RWPE1 (cell line): ENCODE results near the gene DAPK3.

Experiments used
- CTCF ChIA-PET: fragments of 350-600 bp; sonication (Branson Sonifier 250); formaldehyde crosslinking; extraction: SDS; loops from one replicate; lab custom pipeline; 2021; lab: Yijun Ruan, JAX
- POLR2A ChIA-PET: fragments of 400-600 bp; formaldehyde crosslinking; extraction: SDS; loops from one replicate; lab custom pipeline; 2020; ENCODE audit warnings: antibody characterized with exemption; ENCODE audit not compliant: low non-redundant PET; lab: Yijun Ruan, JAX
- DNase-seq: peaks from one replicate; pipeline ENCODE4 v3.0.0; 2012; ENCODE audit warnings: low spot score
- H3K27ac ChIP-seq: fragments of 450-650 bp; 2 replicates; pipeline ENCODE4 v1.5.1; 2017
- CTCF ChIP-seq: fragments of 450-650 bp; conservative IDR thresholded peaks from 2 replicates; pipeline ENCODE4 v1.5.1; 2017; ENCODE audit warnings: low read depth, mild to moderate bottlenecking

The DAPK3 gene

GRCh38 chr19:3923912-3924311 is 47.0 kb downstream of the DAPK3 start:
- TF ChIP-seq CTCF, result no peak
- no peak overlapping the region for H3K27ac ChIP-seq
- ChIA-PET POLR2A (no interaction called here), CTCF (no interaction called here)
- DNase-seq, result no peak

DNA sequence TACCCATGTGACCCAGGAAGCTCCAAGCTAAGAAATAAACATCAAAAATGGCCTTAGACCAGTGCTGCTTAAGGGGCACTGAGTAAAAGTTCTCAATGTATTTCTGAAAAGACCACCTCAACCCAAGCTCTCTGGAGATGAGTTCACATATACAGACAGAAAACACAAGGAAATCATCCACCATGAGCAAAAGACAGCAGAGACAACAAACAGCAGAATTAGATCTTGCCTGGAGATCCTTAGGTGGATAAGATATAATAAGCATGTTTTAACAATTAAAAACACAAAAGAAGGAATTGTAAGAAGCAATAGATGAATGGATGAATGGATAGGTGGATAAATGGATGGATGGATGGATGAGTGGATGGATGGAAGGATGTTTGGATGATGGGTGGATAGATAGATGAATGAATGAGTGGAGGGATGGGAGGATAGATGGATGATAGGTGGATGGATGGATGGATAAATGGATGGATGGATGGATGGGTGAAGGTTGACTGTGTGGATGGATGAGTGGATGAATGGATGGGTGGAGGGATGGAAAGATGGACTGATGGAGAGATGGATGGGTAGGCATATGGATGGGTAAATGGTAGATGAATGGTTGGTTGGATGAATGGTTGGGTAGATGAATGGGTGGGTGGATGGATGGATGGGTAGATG is 47.7 kb downstream of the DAPK3 start:
- no peak overlapping the region for H3K27ac ChIP-seq
- no peak for TF ChIP-seq CTCF
- CTCF ChIA-PET, result no interaction called here
- DNase-seq, result no peak
- POLR2A ChIA-PET, result no interaction called here

DNA sequence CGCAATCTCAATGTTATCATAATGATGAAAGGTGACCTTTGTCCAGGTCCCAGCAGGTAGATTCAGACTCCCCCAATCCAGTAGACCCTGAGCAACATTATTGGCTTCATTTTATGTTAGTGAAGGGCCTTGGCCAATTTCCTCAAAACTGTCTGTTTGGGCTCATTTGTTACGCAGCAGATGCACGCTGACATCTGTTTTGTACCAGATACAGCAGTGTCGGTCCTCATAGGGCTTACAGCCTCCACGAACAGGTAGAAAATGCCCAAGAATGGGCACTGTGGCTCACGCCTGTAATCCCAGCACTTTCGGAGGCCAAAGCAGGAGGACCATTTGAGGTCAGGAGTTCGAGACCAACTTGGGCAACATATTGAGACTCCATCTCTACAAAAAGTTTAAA is 51.1 kb downstream of the DAPK3 start:
- TF ChIP-seq CTCF, result no peak
- POLR2A ChIA-PET, result no interaction called here
- DNase-seq, result no peak
- no peak overlapping the region for H3K27ac ChIP-seq
- CTCF ChIA-PET, result no interaction called here

DNA sequence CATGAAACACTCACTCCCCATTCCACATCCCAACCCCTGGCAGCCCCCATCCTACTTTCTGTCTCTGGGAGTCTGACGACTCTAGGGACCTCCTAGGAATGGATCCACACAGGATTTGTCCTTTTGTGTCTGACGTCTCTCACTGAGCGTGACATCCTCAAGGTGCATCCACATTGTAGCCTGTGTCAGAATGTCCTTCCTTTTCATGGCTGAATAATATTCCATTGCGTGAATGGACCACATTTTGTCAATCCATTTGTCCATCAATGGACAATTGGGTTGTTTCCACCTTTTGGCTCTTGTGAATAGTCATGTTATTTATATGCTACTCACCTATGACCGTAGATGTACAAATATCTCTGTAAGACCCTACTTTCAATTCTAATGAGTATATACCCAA is 54.9 kb downstream of the DAPK3 start:
- ChIA-PET CTCF (no interaction called here), POLR2A (no interaction called here)
- no peak for DNase-seq
- H3K27ac ChIP-seq, result no peak overlapping the region
- no peak for TF ChIP-seq CTCF

GRCh38 chr19:3914199-3914598 is 56.7 kb downstream of the DAPK3 start:
- DNase-seq, result no peak
- ChIA-PET POLR2A (no interaction called here), CTCF (no interaction called here)
- H3K27ac ChIP-seq, result no peak overlapping the region
- no peak for TF ChIP-seq CTCF

GRCh38 chr19:3910105-3910504 is 60.8 kb downstream of the DAPK3 start:
- no peak for DNase-seq
- TF ChIP-seq CTCF, result no peak
- CTCF ChIA-PET, result no interaction called here
- POLR2A ChIA-PET, result no interaction called here
- H3K27ac ChIP-seq, result no peak overlapping the region
